Measurements from ENCODE around the gene KPNA6. TPM values are rescaled to one million over a fixed set of nuclear protein-coding genes. Genes with fewer than 3 reads are reported as not detected.

Gene KPNA6
- polyA plus RNA-seq, 1 donor from 2014 or later, result 17.3 TPM

- Histone ChIP-seq H4K20me1 (ENCODE audit: insufficient read depth) (no peaks in the 10 kb centered on the region), H3F3A (ENCODE audit: insufficient read depth, low read length, poor library complexity, severe bottlenecking) (no peaks in the 10 kb centered on the region), H3K9me3 (ENCODE audit: low read length) (no peaks in the 10 kb centered on the region), H3K27me3 (ENCODE audit: insufficient read depth, low read depth, low read length) (no peaks in the 10 kb centered on the region), H3K36me3 (ENCODE audit: insufficient read depth, low read length) (no peaks in the 10 kb centered on the region), H2AFZ (ENCODE audit: low read depth, low read length) (no peak overlapping the region), H3K9me2 (ENCODE audit: insufficient read depth, low read length) (no peaks in the 10 kb centered on the region), H3K4me3 (ENCODE audit: low read length) (no peak overlapping the region), H3K79me2 (replicated peaks; ENCODE audit: insufficient read depth, low read length) (peaks cover 29% of the 10 kb centered on the region), H3K9ac (ENCODE audit: low read length) (no peak overlapping the region), H3K4me2 (ENCODE audit: low read length) (no peak overlapping the region), H3K27ac (ENCODE audit: low read length) (no peak overlapping the region)
- TF ChIP-seq MXI1 (conservative IDR thresholded peaks at IDR 0.05; ENCODE audit: poor library complexity, severe bottlenecking) (no peak), POLR2AphosphoS5 (IDR thresholded peaks at IDR 0.05) (no peak), EZH2 (IDR thresholded peaks at IDR 0.05; ENCODE audit: borderline replicate concordance, insufficient read depth, low read length, poor library complexity, severe bottlenecking) (no peak), EP300 (conservative IDR thresholded peaks at IDR 0.05; ENCODE audit: poor library complexity, severe bottlenecking) (no peak), TAF1 (IDR thresholded peaks at IDR 0.05; ENCODE audit: low read depth) (no peak), SMC3 (conservative IDR thresholded peaks at IDR 0.05; ENCODE audit: poor library complexity) (no peak), RAD21 (conservative IDR thresholded peaks at IDR 0.05) (no peak)
- TF ChIP-seq, protein P1, sequence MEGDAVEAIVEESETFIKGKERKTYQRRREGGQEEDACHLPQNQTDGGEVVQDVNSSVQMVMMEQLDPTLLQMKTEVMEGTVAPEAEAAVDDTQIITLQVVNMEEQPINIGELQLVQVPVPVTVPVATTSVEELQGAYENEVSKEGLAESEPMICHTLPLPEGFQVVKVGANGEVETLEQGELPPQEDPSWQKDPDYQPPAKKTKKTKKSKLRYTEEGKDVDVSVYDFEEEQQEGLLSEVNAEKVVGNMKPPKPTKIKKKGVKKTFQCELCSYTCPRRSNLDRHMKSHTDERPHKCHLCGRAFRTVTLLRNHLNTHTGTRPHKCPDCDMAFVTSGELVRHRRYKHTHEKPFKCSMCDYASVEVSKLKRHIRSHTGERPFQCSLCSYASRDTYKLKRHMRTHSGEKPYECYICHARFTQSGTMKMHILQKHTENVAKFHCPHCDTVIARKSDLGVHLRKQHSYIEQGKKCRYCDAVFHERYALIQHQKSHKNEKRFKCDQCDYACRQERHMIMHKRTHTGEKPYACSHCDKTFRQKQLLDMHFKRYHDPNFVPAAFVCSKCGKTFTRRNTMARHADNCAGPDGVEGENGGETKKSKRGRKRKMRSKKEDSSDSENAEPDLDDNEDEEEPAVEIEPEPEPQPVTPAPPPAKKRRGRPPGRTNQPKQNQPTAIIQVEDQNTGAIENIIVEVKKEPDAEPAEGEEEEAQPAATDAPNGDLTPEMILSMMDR (IDR thresholded peaks at IDR 0.05; ENCODE audit: poor library complexity, severe bottlenecking), result no peak
- TF ChIP-seq, protein P2, sequence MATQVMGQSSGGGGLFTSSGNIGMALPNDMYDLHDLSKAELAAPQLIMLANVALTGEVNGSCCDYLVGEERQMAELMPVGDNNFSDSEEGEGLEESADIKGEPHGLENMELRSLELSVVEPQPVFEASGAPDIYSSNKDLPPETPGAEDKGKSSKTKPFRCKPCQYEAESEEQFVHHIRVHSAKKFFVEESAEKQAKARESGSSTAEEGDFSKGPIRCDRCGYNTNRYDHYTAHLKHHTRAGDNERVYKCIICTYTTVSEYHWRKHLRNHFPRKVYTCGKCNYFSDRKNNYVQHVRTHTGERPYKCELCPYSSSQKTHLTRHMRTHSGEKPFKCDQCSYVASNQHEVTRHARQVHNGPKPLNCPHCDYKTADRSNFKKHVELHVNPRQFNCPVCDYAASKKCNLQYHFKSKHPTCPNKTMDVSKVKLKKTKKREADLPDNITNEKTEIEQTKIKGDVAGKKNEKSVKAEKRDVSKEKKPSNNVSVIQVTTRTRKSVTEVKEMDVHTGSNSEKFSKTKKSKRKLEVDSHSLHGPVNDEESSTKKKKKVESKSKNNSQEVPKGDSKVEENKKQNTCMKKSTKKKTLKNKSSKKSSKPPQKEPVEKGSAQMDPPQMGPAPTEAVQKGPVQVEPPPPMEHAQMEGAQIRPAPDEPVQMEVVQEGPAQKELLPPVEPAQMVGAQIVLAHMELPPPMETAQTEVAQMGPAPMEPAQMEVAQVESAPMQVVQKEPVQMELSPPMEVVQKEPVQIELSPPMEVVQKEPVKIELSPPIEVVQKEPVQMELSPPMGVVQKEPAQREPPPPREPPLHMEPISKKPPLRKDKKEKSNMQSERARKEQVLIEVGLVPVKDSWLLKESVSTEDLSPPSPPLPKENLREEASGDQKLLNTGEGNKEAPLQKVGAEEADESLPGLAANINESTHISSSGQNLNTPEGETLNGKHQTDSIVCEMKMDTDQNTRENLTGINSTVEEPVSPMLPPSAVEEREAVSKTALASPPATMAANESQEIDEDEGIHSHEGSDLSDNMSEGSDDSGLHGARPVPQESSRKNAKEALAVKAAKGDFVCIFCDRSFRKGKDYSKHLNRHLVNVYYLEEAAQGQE (IDR thresholded peaks at IDR 0.05; ENCODE audit: borderline replicate concordance), result no peak
Observed at GRCh38 chr1:32150847-32151246, 43.0 kb downstream of the KPNA6 start.

DNA sequence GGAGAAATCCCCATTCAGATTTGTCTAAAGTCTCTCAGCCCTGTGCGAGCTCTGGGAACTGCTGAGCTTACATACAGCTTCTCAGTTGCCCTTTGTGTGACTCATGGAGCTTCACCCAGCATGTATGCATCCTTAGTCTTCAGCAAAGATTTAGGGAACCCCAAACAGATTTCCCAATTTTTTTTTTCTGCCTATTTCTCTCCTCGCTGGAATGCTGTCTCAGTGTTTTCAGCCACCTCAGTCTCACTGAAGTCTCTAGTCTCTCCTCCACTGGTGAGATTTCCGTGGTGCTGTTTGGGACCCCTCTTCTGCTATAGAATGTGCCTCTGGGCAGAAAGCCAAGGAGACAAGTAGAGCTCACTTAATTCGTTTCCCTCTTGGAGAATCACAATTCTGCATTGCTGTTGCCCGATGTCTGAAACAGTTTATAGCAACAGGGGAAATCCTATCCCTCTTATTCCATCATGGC, 43.5 kb downstream of the KPNA6 start:
- Histone ChIP-seq H4K20me1 (ENCODE audit: insufficient read depth) (no peaks in the 10 kb centered on the region), H3K27ac (ENCODE audit: low read length) (no peak overlapping the region), H3K9me3 (ENCODE audit: low read length) (no peaks in the 10 kb centered on the region), H3K36me3 (ENCODE audit: insufficient read depth, low read length) (no peaks in the 10 kb centered on the region), H2AFZ (ENCODE audit: low read depth, low read length) (no peak overlapping the region), H3K9me2 (ENCODE audit: insufficient read depth, low read length) (no peaks in the 10 kb centered on the region), H3K27me3 (ENCODE audit: insufficient read depth, low read depth, low read length) (no peaks in the 10 kb centered on the region), H3K9ac (ENCODE audit: low read length) (no peak overlapping the region), H3K79me2 (replicated peaks; ENCODE audit: insufficient read depth, low read length) (peaks cover 24% of the 10 kb centered on the region), H3K4me2 (ENCODE audit: low read length) (no peak overlapping the region), H3F3A (ENCODE audit: insufficient read depth, low read length, poor library complexity, severe bottlenecking) (no peaks in the 10 kb centered on the region), H3K4me3 (ENCODE audit: low read length) (no peak overlapping the region)
- no peak for TF ChIP-seq POLR2AphosphoS5 (IDR thresholded peaks at IDR 0.05)
- no peak for TF ChIP-seq EZH2 (IDR thresholded peaks at IDR 0.05; ENCODE audit: borderline replicate concordance, insufficient read depth, low read length, poor library complexity, severe bottlenecking)
- no peak for TF ChIP-seq SMC3 (conservative IDR thresholded peaks at IDR 0.05; ENCODE audit: poor library complexity)

Measured in neural cell (in vitro differentiated cells).